Caco-2 (cell line): ENCODE measurements around the gene MAPT. TPM values are rescaled to one million over a fixed set of nuclear protein-coding genes. Genes with fewer than 3 reads are reported as not detected.

ENCODE experiments used
- BruUV-seq: library from RNA; stranded (reverse); fragments of 400-500 nt; replicated peaks from 2 replicates; lab custom pipeline; 2021; lab: Mats Ljungman, UMichigan
- CTCF ChIA-PET: fragments of 300-600 bp; sonication (Branson Sonifier 250); formaldehyde crosslinking; loops from one replicate; lab custom pipeline; 2022; ENCODE audit warnings: antibody characterized with exemption; lab: Charles Lee
- POLR2A ChIA-PET: fragments of 300-600 bp; sonication (Branson Sonifier 250); formaldehyde crosslinking; loops from one replicate; lab custom pipeline; 2022; ENCODE audit warnings: antibody characterized with exemption; lab: Charles Lee
- DNase-seq, 2 experiments: peaks; one replicate each; pipeline versions ENCODE4 v3.0.0 to v3.0.0-alpha.2; 2020 to 2022
- H3K27me3 ChIP-seq: replicated peaks from 2 replicates; pipeline ENCODE4 v1.6.0; 2011; ENCODE audit warnings: low read length; ENCODE audit not compliant: control insufficient read depth, insufficient read depth
- H3K36me3 ChIP-seq: 2 replicates; pipeline ENCODE4 v1.5.1; 2011; ENCODE audit warnings: low read length; ENCODE audit not compliant: control insufficient read depth, insufficient read depth
- H3K4me1 ChIP-seq: fragments of 250-450 bp; sonication (Bioruptor Pico); 2 replicates; pipeline ENCODE4 v1.5.1; 2020; ENCODE audit warnings: mild to moderate bottlenecking
- H3K4me3 ChIP-seq: 2 replicates; pipeline ENCODE4 v1.5.1; 2011; ENCODE audit warnings: low read depth, mild to moderate bottlenecking, control low read depth, low read length
- H3K9me3 ChIP-seq: fragments of 250-450 bp; sonication (Bioruptor Pico); 2 replicates; pipeline ENCODE4 v1.5.1; 2020; ENCODE audit warnings: mild to moderate bottlenecking, moderate library complexity
- H3K27ac Mint-ChIP-seq: one replicate; pipeline ENCODE4 v1.8.0; 2022; ENCODE audit warnings: mixed read lengths; ENCODE audit not compliant: unreplicated experiment
- H3K27me3 Mint-ChIP-seq: one replicate; pipeline ENCODE4 v1.8.0; 2022; ENCODE audit warnings: mixed read lengths; ENCODE audit not compliant: insufficient read depth, unreplicated experiment
- H3K36me3 Mint-ChIP-seq: one replicate; pipeline ENCODE4 v1.8.0; 2022; ENCODE audit warnings: mild to moderate bottlenecking, mixed read lengths; ENCODE audit not compliant: insufficient read depth, unreplicated experiment
- H3K4me1 Mint-ChIP-seq: one replicate; pipeline ENCODE4 v1.8.0; 2022; ENCODE audit warnings: low read depth, mixed read lengths; ENCODE audit not compliant: unreplicated experiment
- H3K4me3 Mint-ChIP-seq: one replicate; pipeline ENCODE4 v1.8.0; 2022; ENCODE audit warnings: mild to moderate bottlenecking, moderate library complexity, mixed read lengths; ENCODE audit not compliant: unreplicated experiment
- H3K9me3 Mint-ChIP-seq: one replicate; pipeline ENCODE4 v1.8.0; 2022; ENCODE audit warnings: mixed read lengths; ENCODE audit not compliant: unreplicated experiment
- intact Hi-C: fragments of 100-400 bp; cut with micrococcal nuclease; formaldehyde crosslinking; loops from one replicate; pipeline ENCODE4 v1.10.0; 2022; ENCODE audit not compliant: unreplicated experiment
- total RNA-seq: library from RNA; stranded (reverse); gene quantifications from 2 replicates; pipeline ENCODE4 v1.2.3, GENCODE V29; 2022
- TF ChIP-seq, protein P1 (sequence below), 2 experiments: fragments of 200-600 bp in 1 of 2; IDR thresholded peaks; 1 replicate in 1 of 2; 2 replicates in 1 of 2; pipeline versions ENCODE4 v1.5.1 to v1.8.0; 2011 to 2022; ENCODE audit warnings: antibody characterized with exemption in 1 of 2, control low read depth in 1 of 2, inconsistent platforms in 1 of 2, low read depth in 1 of 2, low read length in 1 of 2, mild to moderate bottlenecking in 1 of 2, moderate library complexity in 1 of 2; ENCODE audit not compliant: insufficient read depth in 1 of 2, severe bottlenecking in 1 of 2, unreplicated experiment in 1 of 2

The MAPT gene
- total RNA-seq, 1 experiment from 2014 or later, result 0.95 TPM

- Mint-ChIP-seq H3K4me1 (peaks cover under 1% of the 10 kb centered on the region), H3K27ac (no peak overlapping the region), H3K27me3 (no peaks in the 10 kb centered on the region), H3K4me3 (no peak overlapping the region), H3K36me3 (peaks cover 85% of the 10 kb centered on the region), H3K9me3 (no peaks in the 10 kb centered on the region)
- CTCF ChIA-PET, result interaction anchor here (1.1 kb wide), 1 partner anchor 174 kb away, joined by 3 read pairs; no protein-coding TSS in a partner anchor
- Histone ChIP-seq H3K4me1 (no peaks in the 10 kb centered on the region), H3K36me3 (peaks cover 14% of the 10 kb centered on the region), H3K9me3 (no peaks in the 10 kb centered on the region), H3K27me3 (no peaks in the 10 kb centered on the region), H3K4me3 (no peak overlapping the region)
- intact Hi-C loops, result no loop called here
- BruUV-seq, result no TSS peak
- no peak for DNase-seq
- TF ChIP-seq, protein P1, sequence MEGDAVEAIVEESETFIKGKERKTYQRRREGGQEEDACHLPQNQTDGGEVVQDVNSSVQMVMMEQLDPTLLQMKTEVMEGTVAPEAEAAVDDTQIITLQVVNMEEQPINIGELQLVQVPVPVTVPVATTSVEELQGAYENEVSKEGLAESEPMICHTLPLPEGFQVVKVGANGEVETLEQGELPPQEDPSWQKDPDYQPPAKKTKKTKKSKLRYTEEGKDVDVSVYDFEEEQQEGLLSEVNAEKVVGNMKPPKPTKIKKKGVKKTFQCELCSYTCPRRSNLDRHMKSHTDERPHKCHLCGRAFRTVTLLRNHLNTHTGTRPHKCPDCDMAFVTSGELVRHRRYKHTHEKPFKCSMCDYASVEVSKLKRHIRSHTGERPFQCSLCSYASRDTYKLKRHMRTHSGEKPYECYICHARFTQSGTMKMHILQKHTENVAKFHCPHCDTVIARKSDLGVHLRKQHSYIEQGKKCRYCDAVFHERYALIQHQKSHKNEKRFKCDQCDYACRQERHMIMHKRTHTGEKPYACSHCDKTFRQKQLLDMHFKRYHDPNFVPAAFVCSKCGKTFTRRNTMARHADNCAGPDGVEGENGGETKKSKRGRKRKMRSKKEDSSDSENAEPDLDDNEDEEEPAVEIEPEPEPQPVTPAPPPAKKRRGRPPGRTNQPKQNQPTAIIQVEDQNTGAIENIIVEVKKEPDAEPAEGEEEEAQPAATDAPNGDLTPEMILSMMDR (IDR thresholded peaks at IDR 0.05; ENCODE audit: insufficient read depth in 1 of 2, low read depth in 1 of 2, low read length in 1 of 2, severe bottlenecking in 1 of 2, unreplicated experiment in 1 of 2), result no peak
- POLR2A ChIA-PET, result interaction anchor here (0.5 kb wide), 1 partner anchor 94 kb away, joined by 3 read pairs; no protein-coding TSS in a partner anchor
Observed at GRCh38 chr17:46038937-46039336, 144.6 kb downstream of the MAPT start.

GRCh38 chr17:46039592-46040186 lies 145.3 kb downstream of the MAPT start:
- Mint-ChIP-seq H3K27me3 (no peaks in the 10 kb centered on the region), H3K36me3 (peaks cover 85% of the 10 kb centered on the region), H3K27ac (no peak overlapping the region), H3K4me1 (peaks cover 8% of the 10 kb centered on the region), H3K9me3 (no peaks in the 10 kb centered on the region), H3K4me3 (no peak overlapping the region)
- no TSS peak for BruUV-seq
- Histone ChIP-seq H3K4me3 (no peak overlapping the region), H3K9me3 (no peaks in the 10 kb centered on the region), H3K36me3 (peaks cover 14% of the 10 kb centered on the region), H3K4me1 (no peaks in the 10 kb centered on the region), H3K27me3 (no peaks in the 10 kb centered on the region)
- DNase-seq, result no peak
- ChIA-PET POLR2A (interaction anchor here (0.5 kb wide), 1 partner anchor 93 kb away, joined by 3 read pairs; no protein-coding TSS in a partner anchor), CTCF (interaction anchor here (1.1 kb wide), 1 partner anchor 173 kb away, joined by 3 read pairs; no protein-coding TSS in a partner anchor)
- TF ChIP-seq, protein P1 (IDR thresholded peaks at IDR 0.05; ENCODE audit: insufficient read depth in 1 of 2, low read depth in 1 of 2, low read length in 1 of 2, severe bottlenecking in 1 of 2, unreplicated experiment in 1 of 2), result no peak
- intact Hi-C loops, result no loop called here

- H3K4me1 Mint-ChIP-seq, result peaks cover 18% of the 10 kb centered on the region
- Histone ChIP-seq H3K27me3 (no peaks in the 10 kb centered on the region), H3K4me1 (no peaks in the 10 kb centered on the region), H3K9me3 (no peaks in the 10 kb centered on the region), H3K4me3 (no peak overlapping the region), H3K36me3 (peaks cover 13% of the 10 kb centered on the region)
- intact Hi-C loops, result no loop called here
- DNase-seq, result no peak
- peaks cover 90% of the 10 kb centered on the region for H3K36me3 Mint-ChIP-seq
- H3K4me3 Mint-ChIP-seq, result no peak overlapping the region
- TF ChIP-seq, protein P1 (IDR thresholded peaks at IDR 0.05; ENCODE audit: insufficient read depth in 1 of 2, low read depth in 1 of 2, low read length in 1 of 2, severe bottlenecking in 1 of 2, unreplicated experiment in 1 of 2), result no peak
- CTCF ChIA-PET, result no interaction called here
- no peaks in the 10 kb centered on the region for H3K9me3 Mint-ChIP-seq
- POLR2A ChIA-PET, result no interaction called here
- H3K27me3 Mint-ChIP-seq, result no peaks in the 10 kb centered on the region
- no peak overlapping the region for H3K27ac Mint-ChIP-seq
- no TSS peak for BruUV-seq
Observed at GRCh38 chr17:46042246-46042645, 147.9 kb downstream of the MAPT start.
